Kidney epithelial cell (primary cell): ENCODE measurements around the gene CFAP299. TPM values are rescaled to one million over a fixed set of nuclear protein-coding genes. Genes with fewer than 3 reads are reported as not detected.

Experiments
- DNase-seq: peaks from one replicate; pipeline ENCODE4 v3.0.0-alpha.2; 2010; ENCODE audit warnings: low read depth
- H3K27me3 ChIP-seq: 2 replicates; pipeline ENCODE4 v1.6.0; 2011; ENCODE audit warnings: low read length; ENCODE audit not compliant: control insufficient read depth, insufficient read depth
- H3K36me3 ChIP-seq: 2 replicates; pipeline ENCODE4 v1.5.1; 2011; ENCODE audit warnings: low read length; ENCODE audit not compliant: control insufficient read depth, insufficient read depth
- H3K4me3 ChIP-seq: 2 replicates; pipeline ENCODE4 v1.5.1; 2011; ENCODE audit warnings: low read depth, mild to moderate bottlenecking, control low read depth, low read length
- total RNA-seq: library from RNA; depleted of rRNA; stranded (reverse); fragments of >200 nt; gene quantifications from 2 replicates; pipeline ENCODE4 v1.2.3, GENCODE V29; 2015
- TF ChIP-seq, protein P1 (sequence below): IDR thresholded peaks from 2 replicates; pipeline ENCODE4 v1.5.1; 2011; ENCODE audit warnings: mild to moderate bottlenecking, moderate library complexity, low read length, control low read depth, inconsistent platforms; ENCODE audit not compliant: insufficient read depth, poor library complexity, severe bottlenecking

CFAP299 gene
- total RNA-seq, 1 donor from 2014 or later: not detected

DNA sequence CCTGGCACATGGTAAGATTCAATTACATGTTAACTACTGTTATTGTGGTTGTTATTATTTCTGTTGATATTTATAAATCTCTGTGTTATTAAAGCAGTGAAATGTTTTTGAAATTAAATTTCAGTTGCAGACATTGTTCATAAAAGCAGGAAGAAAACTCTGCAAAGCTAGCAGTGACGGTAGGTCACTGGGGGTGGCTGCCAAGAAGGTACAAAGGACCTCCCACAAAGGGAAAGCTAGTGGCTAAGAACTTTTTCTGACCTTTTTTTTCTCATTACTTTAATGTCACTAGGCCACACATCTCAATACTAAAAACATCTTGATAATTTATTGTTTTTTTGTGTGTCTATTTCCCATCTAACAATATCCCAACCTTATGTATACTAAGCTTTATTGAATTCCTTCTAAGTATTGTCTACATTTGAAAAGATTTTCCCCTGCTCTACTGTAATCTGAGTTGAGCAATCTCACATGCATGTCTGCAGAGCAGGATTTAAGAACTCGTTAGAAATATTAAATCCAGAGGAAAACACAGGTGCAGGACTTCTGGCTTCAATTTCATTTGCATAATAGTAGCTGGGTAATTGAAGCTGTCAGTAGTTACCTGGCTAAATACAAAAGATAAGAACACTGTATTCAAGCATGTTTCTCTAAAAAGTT lies 197.3 kb downstream of the CFAP299 start:
- TF ChIP-seq, protein P1, sequence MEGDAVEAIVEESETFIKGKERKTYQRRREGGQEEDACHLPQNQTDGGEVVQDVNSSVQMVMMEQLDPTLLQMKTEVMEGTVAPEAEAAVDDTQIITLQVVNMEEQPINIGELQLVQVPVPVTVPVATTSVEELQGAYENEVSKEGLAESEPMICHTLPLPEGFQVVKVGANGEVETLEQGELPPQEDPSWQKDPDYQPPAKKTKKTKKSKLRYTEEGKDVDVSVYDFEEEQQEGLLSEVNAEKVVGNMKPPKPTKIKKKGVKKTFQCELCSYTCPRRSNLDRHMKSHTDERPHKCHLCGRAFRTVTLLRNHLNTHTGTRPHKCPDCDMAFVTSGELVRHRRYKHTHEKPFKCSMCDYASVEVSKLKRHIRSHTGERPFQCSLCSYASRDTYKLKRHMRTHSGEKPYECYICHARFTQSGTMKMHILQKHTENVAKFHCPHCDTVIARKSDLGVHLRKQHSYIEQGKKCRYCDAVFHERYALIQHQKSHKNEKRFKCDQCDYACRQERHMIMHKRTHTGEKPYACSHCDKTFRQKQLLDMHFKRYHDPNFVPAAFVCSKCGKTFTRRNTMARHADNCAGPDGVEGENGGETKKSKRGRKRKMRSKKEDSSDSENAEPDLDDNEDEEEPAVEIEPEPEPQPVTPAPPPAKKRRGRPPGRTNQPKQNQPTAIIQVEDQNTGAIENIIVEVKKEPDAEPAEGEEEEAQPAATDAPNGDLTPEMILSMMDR: no peak
- no peak for DNase-seq
- no peak overlapping the region for H3K4me3 ChIP-seq

DNA sequence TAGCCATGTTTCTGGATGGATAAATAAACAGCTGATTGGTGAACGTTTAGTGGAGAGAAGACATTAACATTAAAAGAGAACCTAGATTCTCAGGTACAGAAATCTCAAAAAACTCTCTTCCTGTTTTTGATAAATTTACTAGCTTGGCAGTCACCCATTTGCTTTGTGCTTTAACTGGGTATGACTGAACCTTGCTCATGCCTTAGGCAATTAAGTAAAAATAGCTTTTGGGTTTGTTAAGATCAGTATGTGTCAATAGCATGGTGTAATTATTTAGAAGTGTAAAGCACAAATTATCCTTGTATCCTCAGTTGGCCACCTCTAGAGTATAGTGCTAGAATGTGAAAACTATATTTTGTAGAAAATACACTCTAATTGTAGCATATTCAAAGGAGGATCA lies 200.0 kb downstream of the CFAP299 start:
- no peak for DNase-seq
- TF ChIP-seq, protein P1: no peak
- Histone ChIP-seq H3K36me3 (no peaks in the 10 kb centered on the region), H3K4me3 (no peak overlapping the region), H3K27me3 (no peaks in the 10 kb centered on the region)

More for the DNA sequence above, 197.3 kb downstream of the CFAP299 start:
- H3K36me3 ChIP-seq: no peaks in the 10 kb centered on the region
- H3K27me3 ChIP-seq: no peaks in the 10 kb centered on the region

DNA sequence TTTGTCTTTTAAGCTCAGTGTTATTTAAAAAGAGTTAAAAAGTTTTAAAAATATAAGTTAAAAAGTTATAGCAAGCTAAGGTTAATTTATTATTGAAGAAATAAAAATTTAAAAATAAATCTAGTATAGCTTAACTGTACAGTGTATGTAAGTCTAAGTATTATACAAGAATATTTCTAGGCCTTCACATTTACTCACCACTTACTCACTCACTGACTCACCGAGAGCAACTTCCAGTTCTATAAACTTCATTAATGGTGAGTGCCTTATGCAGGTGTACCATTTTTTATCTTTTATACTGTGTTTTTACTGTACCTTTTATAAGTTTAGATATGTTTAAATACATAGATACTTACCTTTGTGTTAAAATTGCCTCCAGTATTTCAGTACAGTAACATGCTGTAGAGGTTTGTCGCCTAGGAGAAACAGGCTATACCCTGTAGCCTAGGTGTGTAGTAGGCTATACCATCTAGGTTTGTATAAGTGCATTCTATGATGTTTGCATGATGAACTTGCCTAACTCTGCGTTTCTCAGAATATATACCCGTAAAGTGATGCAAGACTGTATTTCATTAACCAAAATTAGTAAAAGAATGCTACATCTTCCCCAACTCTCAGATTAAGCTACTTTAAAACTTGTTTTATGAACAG lies 202.9 kb downstream of the CFAP299 start:
- Histone ChIP-seq H3K36me3 (no peaks in the 10 kb centered on the region), H3K4me3 (no peak overlapping the region), H3K27me3 (no peaks in the 10 kb centered on the region)
- TF ChIP-seq, protein P1: no peak
- peak; percentile 23 for DNase-seq

DNA sequence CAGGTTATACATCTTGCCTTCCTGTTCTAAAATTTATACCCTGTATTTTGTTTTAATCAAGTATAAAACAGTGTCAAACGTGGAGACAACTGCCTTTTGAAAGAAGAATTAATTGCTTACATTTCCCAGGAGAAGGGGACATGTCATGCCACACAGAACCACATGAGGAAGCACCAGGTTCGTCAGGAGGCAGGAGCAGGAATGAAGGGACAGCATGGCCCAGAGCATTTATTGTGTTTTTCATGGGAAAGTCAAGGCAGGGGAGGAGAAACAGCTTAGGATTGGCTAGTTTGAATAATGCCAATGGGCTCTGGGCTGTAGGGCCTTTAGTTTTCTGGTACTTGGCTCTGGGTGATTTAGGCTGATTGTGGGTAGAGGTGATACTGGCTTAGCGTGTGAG lies 203.7 kb downstream of the CFAP299 start:
- H3K4me3 ChIP-seq: no peak overlapping the region
- no peak for DNase-seq
- H3K27me3 ChIP-seq: no peaks in the 10 kb centered on the region
- TF ChIP-seq, protein P1: no peak
- H3K36me3 ChIP-seq: no peaks in the 10 kb centered on the region

DNA sequence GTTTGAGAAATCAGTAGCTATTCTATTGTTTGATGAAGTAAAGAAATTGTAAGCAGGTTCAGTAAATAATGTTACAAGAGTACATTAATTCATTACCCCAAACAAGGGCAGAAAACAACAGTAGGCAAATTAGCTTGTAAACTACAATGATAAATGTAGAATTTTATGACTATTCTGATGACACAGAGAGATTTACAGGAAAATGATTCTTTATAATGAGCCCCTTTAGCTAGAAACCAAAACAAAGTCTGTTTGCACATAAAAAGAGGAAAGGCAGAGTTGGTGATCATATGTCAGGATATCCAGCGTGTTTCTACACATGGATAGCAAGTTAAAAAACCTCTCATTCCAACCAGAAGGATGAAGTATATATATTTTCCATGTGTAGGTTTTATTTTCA lies 204.8 kb downstream of the CFAP299 start:
- Histone ChIP-seq H3K4me3 (no peak overlapping the region), H3K27me3 (no peaks in the 10 kb centered on the region), H3K36me3 (no peaks in the 10 kb centered on the region)
- TF ChIP-seq, protein P1: no peak
- DNase-seq: no peak

DNA sequence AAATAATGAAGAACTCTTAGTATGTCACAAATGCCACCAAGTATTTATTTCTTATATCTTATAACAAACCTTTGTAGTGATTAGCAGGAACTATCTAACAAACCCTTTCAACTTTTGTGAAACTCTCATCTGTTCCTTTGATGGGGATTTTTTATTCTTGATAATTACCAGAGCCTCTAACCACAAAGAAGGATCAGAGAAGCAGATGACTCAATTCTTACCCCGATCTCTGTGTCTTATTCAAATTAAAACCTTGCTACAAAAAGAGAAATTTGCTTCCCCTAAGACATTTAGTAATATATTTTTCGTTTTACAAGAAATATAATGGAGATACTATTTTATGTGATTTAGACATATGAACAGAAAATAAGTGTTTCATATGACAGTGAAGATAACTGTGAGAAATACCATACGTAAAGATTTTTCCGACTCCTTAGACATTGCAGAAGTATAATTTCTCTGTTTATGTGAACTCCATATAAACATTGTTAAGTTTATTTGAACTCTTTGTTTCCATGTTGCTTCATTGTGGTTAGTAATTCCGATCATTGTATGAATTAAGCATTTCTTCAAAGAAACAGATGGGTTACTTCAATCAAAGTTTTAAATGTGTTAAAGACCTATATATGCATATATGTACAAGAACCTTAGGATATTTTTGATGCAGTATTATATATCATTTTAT lies 205.4 kb downstream of the CFAP299 start:
- DNase-seq: no peak
- H3K27me3 ChIP-seq: no peaks in the 10 kb centered on the region
- no peaks in the 10 kb centered on the region for H3K36me3 ChIP-seq
- TF ChIP-seq, protein P1: no peak
- H3K4me3 ChIP-seq: no peak overlapping the region
